Skin of body (tissue), 2 donors: ENCODE results near the gene NSUN6. TPM values are rescaled to one million over a fixed set of nuclear protein-coding genes. Genes with fewer than 3 reads are reported as not detected.
A peak's percentile ranks its signal among the peaks of the same experiment; 100 is the strongest.

Source experiments
- DNase-seq: peaks from one replicate; lab custom pipeline; 2025; lab: John Stamatoyannopoulos, UW
- total RNA-seq: library from RNA; depleted of rRNA; stranded (reverse); fragments of >200 nt; gene quantifications from one replicate; pipeline ENCODE4 v1.2.3, GENCODE V29; 2014

The NSUN6 gene, protein sequence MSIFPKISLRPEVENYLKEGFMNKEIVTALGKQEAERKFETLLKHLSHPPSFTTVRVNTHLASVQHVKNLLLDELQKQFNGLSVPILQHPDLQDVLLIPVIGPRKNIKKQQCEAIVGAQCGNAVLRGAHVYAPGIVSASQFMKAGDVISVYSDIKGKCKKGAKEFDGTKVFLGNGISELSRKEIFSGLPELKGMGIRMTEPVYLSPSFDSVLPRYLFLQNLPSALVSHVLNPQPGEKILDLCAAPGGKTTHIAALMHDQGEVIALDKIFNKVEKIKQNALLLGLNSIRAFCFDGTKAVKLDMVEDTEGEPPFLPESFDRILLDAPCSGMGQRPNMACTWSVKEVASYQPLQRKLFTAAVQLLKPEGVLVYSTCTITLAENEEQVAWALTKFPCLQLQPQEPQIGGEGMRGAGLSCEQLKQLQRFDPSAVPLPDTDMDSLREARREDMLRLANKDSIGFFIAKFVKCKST
- 23.0 TPM for total RNA-seq

DNA sequence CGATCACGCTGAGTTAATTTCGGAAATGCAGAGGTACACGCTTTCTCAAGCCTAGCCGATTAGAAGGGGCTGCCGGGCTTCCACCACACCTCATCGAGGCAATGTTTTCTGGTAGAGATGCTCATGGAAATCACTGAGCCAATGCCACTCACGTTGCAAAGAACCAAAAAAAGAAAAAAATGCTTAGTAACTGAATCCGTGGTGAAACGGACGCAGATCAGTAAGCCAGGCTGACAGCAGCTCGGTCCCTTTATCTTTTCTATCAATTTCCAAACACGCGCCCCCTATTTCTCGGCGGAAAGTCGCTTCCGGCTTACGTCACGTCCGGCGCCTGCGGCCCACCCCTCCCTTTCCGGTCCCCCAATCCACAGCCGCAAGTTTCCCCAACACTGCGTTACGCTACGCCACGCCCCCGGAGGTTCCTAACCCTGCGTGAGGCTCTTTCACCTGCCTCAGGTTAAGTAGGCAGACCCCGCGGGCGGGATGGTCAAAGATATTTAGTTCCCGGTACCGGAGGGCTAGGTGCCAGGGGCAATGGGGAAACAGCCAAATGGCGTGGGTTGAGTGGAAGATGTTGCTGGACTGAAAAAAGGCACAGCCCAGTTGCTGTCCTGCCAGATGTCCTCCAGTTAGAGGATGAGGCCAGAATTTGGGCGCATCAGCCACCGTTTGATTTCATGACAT, at the start of gene NSUN6:
Gene NSUN6, minus strand, starts transcription at position 264 of the 684 bp plus-strand sequence. CDS start 384 bp downstream, outside the sequence.
- DNase-seq: peak; percentile 85

DNA sequence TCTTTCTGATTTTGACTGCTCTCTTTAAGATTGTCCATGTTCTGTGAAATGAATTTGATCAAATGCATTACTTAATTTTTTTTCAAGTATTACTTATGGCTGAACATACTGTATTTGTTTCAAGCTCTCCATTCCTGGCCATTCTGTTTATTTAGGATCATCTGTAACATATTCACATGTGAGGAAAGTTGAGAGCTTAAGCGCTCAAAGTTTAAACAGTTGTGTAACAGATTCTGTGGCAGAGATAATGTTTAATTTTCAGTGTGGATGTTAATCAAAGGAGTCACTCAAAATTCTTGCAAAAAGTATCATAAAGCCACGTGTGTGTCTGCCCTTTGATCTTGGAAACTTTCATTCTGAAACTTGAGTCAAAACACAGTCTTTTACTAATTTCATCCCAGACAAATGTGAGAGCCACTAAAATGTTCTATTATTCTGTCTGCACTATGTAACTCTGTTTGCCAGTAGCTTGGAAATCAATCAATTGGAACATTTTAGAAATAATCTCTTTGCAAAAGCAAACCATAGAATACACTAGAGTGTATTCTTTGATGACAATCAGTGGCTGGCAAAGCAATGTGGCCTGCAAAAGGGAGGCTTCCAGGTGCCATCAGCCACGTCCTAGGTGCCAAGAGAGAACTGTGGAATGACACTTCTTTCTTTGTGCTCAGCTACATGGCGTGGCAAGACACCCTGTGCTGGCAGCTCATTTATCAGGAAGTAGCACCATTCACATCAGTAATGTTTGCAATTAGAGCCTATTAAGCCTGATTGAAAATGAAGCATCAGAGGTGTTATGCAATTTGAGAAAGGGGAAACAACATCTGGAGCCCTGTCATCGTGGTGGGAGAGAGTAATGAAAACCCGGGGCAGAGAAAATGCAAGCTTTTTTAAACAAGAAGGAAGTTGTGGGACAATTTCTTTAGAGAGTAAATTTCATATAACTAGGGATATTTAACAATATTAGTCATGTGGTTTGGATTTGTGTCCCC, 48.8 kb upstream of the NSUN6 start:
- DNase-seq: no peak

DNA sequence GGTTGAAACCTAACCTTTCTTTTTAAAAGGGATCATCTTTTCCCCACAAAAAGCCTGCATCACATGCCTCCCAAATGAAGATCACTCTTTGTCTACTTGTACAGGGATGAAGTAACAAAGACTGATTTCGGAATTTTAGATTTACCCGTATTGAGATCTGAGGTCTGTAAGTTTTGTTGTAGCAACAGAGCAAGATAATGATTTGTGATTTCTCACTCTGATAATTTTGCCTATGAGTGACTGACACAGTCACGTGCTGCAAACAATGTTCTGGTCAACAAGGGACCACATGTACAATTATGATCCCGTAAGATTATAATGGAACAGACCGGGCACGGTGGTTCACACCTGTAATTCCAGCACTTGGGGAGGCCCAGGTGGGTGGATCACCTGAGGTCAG, 39.2 kb upstream of the NSUN6 start:
- DNase-seq: no peak

DNA sequence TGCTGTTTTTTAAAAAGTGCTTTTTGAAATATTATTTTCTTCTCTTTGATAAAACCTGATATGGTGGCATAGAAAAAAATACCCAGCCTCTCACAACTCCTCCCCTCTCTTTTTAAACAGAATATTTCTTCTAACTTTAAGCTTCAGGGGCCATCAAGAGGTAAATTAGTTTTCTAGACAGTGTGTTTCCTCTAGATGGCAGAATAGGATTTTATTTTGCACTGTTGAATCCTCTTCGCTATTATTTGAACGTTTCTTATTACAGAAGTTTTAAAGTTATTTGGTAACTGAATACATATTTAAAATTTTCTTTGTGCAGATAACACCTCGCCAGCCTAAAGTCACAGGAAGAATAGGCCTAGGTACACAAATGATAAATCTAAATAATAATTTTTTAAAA, 38.1 kb upstream of the NSUN6 start:
- no peak for DNase-seq

DNA sequence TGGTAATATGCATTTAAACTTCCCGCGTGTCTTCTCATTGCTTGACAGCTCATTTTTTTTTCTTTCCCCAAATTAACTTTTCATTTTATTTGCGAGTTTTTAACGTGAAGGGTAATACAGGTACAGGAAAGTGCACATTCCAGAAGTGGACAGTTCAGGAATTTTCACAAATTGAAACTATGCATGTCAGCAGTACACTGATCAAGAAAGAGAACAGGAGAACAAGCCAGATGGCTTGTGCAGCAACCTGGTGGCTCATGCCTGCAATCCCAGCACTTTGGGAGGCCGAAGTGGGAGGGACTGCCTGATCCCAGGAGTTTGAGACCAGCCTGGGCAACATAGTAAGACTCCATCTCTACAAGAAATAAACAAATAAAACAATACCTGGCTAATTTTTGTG, 36.3 kb upstream of the NSUN6 start:
- DNase-seq: no peak

DNA sequence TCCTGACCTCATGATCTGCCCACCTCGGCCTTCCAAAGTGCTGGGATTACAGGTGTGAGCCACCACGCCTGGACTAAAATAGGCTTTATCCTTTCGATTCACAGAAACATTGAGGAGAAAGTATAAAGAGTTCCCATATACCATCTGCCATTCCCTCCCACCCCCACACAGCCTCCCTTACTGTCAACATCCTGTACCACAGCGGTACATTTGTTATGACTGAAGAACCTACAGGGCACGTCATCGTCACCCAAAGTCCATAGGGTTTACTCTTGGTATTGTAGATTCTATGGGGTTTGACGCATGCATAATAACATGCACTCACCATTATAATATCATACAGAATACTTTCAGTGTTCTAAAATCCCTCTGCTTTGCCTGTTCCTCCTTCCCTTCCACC, 35.8 kb upstream of the NSUN6 start:
- no peak for DNase-seq

DNA sequence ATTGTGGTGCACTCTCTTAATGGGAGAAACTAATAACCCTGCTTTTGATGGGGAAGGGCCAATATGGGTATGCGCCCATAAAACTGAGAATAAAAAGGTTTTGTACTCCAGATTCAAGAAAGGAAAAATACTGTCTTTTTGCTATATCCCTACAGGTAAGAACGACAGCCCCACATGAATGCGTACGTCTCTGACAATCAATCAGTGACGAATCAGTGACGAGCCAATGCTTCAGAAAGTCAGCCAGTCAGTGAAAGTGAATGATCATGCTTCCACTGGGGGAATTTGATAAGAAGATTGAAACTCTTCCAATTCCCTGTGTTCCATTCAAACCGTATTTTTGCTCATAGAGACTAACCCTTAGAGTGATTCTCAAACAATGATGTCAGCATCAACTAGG, 34.2 kb upstream of the NSUN6 start:
- no peak for DNase-seq

DNA sequence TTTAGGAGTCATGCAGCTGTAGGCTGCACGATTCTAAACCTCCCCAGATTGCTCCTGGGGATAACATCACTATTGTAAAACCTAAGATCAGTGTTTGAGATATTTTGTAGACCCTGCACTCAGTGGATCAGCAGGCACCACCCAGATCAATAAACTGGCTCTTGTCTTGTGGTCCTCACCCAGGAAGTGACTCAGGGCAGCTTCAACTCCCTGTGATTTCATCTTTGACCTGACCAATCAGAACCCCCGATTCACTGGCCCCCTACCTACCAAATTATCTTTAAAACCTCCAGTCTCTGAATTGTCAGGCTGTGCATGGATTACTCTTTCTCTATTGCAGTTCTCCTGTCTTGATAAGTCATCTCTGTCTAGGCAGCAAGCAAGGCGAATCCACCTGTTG, 33.6 kb upstream of the NSUN6 start:
- DNase-seq: no peak

DNA sequence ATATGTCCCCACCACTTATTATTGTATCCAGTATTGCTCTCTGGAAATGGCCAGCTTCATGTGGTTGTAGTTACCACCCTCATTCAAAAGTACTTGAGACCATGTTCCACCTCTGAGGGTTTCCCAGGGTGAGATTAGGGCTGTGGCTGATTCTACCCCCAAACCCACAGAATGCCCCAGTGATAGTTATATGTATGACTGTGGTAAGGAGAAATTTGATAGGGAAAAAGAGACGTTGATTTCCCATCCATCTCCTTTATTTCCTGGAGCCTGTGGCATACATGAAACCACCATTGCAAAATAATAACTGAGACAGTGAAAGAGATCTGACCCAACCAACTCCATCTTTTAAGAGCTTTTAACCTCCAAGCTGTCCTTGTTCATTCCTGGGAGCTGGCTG, 33.0 kb upstream of the NSUN6 start:
- no peak for DNase-seq

DNA sequence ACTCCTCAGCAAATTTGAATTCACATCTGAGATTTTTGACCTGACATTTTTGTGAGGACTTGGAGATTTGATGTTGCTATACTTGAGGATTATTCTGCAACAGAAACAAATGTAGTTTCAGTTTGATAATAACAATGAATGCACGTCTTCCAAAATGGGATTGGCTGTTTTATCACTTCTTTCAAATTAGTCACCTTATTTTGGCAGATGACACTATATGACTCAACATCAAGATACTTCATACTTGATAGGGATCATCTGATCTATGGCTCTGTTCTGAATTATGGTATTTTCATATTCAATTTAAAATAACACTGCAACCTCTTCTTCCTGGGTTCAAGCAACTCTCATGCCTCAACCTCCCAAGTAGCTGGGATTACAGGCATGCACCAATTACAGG, 32.0 kb upstream of the NSUN6 start:
- no peak for DNase-seq

DNA sequence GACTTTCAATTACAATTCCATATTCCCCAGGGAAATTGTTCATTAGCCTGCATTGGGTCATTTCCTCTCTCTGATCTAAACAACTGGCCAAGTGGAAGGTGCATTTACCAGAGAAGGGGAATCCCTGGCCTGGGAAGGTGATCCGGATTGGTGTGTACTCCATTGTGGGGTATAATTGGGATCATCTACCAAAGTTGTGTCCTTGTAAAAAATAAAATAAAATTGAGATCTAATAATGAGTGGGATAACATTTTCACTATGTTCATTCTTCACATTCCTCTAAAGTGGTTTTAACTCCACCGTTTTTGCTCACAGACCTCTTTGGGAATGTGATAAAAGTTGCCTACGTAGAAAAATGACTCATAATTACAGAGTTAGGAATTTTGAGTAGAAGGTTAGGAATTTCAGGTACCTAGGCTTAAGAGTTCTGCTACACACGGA, 30.6 kb upstream of the NSUN6 start:
- no peak for DNase-seq

DNA sequence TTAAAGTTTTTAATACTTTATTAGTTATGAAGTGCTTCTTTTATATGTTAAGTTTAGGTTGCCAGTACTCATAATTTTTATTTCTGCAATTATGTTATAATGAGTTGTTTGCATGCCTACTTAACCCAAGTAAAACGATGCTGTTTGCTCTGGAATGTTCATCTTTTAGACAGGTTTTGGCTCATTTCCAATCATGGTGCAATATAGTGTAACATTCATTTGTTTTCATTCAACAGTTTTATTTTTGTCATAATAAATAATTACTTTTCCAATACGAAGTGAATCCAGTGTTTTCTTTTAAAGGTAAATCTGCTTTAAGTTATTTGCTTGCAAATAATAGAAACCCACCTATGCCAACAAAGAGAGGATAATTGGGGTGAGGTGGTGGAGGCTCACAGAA, 30.0 kb upstream of the NSUN6 start:
- no peak for DNase-seq

DNA sequence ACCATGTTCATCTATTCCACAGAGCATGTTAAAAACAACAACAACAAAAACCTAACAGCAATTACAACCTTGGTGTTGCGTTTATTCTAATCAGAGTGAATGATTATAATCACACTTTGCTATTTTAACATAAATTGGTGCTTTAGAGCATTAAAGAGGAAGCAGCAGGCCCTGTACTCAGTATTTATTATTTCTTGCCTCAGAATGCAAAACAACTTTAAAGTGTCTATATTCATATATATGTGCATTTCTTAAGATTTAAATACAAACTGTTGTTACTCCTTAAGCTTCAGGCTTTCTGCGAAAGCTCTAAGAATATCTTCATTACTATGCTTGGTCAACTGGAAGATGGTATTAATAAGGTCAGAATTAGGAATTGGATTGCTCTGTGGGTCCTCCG, 29.4 kb upstream of the NSUN6 start:
- no peak for DNase-seq

DNA sequence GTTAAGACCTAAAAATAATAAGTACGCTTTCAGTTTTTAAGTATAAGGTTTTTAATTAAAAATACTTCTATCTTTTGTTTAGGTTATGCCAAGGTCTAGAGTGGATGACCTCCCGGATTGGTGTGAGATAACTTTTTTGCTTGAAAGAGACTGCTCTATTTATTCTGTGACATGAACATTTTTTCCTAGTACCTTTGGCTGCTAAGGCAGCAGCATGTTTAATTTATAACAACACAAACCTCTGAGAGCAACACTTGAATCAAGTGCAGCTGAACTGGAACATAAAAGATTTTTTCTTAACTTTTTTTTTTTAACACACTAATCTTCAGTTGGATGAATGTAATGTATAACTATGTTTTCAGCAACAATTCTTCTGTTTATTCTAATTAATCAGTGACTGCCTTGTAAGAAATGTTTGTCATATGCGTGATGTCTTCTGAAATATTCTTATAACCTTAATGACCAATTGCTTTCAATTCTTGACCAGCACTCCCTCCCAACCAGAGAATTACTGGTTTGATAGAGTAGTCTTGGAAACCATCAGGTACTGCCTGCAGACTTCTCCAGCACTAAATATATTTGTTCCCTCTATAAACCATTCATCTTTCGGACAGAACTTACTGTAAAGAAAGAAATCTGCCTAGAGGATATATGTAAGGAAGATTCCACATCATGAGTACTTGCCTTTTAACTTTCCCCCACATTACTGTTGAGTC, 23.9 kb upstream of the NSUN6 start:
- DNase-seq: no peak

DNA sequence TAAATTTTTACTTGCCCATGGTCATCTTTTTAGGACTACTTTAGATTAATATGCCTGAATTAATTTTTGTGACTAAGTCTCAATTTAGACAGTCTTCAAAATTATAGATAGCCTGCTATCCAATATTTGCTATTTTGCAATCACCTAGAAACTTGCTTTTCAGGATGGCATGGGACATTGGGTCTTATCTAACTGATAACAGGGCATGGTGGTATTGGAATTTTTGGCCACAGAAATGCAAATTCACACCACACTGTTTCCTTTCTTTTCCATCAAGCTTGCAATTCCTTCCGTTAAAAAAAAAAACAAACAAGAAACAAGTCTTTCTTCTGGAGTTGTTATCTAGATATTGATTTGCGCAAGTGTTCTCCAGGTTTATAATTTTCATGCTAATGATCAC, 16.6 kb upstream of the NSUN6 start:
- DNase-seq: no peak

DNA sequence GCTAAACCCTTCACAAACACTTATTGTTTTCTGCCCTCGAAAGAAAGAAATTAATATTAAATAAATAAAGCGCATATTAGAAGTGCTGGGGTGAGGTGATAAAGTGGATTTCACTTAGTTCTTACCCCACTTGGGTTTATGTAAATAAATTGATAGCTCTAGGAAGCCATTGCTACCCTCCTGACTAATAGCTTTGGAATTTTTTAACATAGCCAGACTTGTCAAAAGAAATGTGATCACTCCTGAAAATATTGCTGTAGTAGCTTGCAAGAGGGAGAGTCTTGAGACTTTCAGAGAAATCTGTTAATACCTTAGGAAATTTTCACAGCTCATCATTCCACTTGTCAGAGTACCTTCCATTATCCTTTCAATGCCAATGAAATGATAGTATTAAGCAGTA, 15.4 kb upstream of the NSUN6 start:
- no peak for DNase-seq

DNA sequence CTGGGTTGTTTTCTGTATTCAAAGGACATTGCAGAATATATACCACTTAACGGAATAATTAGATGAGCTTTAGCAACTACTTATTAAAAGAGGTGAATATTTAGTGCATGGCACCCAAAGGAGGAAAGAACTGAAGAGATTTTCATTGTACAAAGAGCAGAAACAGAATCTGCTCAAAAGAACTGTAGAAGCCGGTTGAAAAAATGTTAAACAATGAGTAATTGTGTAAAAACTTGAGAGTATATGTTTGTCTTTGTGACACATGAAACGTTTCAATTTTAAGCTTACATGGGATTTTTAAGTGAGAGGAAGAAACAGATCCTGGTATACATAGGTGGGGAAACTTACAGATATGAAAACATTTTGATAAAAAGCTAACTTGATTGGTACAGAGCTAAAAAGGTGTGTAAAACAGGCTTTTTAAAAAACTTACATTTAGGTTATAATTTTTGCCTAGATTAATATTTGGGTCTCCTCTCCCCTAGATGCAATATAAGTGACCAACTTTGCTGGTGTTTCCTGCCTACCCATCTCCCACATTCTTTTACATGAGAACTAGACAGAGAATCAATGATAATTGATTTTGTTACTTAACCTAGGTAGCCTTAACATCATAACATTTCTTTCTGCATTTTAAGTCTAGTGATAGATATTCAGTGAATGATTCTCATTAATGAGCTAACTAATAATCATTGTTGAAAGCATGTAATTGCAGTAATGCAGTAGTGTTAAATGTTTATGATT, 14.6 kb upstream of the NSUN6 start:
- DNase-seq: no peak

DNA sequence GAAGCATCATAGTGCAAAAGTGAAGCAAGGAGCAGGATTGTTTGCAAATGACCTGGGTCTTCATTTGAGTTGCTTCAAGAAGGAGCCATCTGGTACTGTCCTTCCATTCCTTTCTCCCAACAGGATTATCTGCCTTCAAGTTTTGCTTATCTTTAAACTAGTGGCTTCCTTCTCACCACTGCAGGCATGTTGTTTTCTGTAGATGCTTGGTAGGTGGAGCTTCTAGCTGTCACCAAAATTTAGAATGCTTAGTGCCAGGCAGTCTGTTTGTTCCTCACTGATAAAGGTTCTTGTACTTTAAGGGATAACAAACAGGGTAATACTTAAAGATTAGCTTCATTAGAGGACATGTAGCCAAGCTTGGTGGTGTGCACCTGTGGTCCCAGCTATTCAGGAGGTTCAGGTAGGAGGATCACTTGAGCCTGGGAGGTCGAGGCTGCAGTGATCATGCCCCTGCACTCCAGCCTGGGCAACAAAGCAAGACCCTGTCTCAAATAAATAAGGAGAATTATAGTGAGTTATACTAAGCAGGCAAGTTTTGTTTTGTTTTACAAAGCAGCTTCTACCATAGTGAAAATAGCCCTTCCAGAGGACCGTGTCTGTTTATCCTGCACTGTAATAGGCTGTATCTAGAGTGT, 13.6 kb upstream of the NSUN6 start:
- DNase-seq: no peak

DNA sequence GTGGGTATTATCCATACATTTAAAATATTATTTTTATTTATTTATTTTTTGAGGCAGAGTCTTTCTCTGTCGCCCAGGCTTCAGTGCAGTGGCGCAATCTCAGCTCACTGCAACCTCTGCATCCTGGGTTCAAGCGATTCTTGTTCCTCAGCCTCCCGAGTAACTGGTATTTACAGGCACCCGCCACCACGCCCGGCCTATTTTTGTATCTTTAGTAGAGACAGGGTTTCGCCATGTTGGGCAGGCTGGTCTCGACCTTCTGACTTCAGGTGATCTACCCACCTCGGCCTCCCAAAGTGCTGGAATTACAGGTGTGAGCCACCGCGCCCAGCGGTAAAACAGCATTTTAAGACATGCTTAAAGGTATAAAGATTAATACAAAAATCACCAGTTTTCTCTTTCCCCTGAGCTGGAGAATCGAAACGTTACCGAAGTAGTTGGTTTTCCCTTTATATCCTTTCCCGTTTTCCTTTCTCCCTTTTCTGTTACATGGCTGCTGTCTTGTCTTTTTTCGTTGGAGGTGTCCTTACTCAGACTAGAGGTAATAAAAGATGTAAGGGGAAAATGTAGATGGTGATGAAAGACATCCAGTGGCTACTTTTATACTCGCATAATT, 9.5 kb upstream of the NSUN6 start:
- no peak for DNase-seq
